UCSD-AML1 (cell line): ENCODE measurements around the gene LRPPRC.

Source experiments
- DNase-seq: peaks from one replicate; lab custom pipeline; 2025; ENCODE audit not compliant: unreplicated experiment; lab: John Stamatoyannopoulos, UW

The LRPPRC gene

DNA sequence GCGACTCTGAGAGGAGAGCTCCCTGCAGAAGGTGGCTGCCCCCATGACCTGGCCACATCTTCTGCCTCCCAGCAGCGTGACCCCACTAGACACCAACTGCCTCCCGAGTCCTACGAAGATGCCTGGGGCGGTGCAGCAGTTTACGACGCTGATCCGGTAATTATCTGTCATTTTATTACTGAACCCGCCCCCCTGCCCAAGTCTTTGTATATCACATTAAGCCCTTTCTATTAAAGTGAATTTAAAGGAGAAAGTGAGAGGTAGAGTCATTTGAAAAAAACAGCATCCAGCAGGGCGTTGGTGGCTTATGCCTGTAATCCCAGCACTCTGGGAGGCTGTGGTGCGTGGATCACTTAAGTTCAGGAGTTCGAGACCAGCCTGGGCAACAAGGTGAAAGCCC, 123.6 kb downstream of the LRPPRC start:
- no peak for DNase-seq

GRCh38 chr2:43855292-43855691, 140.5 kb downstream of the LRPPRC start:
- no peak for DNase-seq

- no peak for DNase-seq
These were observed 141.1 kb downstream of the LRPPRC start for GRCh38 chr2:43854671-43855070.

DNA sequence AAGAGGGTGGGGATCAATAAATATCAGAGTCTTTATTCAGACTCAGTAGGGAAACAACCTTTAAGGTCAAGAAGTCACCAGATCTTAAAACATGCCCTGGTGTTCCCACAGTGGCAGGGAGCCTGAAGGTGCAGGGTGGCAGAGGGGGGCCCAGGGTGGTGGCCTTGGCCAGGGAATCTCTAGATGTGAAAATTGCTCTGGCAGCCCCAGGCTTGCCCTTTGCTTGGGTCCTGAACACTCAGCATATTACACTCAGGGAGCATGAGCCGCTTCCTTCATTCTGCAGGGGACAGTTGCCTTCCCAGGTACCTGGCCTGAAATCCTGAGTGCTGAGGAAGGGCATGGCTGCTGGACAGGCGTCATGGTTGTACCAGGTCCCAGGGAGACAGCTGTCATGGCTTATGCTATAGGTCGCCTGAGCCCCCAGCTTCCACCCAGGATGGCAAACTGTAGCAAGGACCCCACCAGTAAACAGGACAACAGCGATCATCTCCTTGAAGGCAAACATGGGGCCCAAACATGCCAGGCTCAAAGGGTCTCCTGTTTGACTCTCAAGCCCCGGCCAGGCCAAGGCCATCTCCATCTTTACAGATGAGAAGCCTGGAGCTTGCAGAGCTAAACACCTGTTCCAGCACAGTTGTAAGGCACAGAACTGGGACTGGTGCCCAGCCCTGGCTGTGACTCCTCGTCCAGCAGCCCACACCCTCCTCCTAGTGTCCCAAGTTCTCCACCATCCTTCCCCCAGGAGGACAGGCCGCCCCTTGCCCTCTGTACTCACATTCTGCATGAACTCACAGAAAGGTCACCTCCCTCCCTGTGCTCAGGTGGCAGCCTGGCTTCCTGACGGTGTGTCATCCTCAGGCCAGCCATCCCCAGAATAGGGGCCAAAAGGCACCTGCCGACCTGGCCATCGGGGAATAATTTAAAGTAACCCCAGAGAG, 142.4 kb downstream of the LRPPRC start:
- DNase-seq = no peak

GRCh38 chr2:43852196-43852730, 143.5 kb downstream of the LRPPRC start:
- no peak for DNase-seq

- DNase-seq = no peak
These were observed 144.5 kb downstream of the LRPPRC start for GRCh38 chr2:43851011-43851980.

DNA sequence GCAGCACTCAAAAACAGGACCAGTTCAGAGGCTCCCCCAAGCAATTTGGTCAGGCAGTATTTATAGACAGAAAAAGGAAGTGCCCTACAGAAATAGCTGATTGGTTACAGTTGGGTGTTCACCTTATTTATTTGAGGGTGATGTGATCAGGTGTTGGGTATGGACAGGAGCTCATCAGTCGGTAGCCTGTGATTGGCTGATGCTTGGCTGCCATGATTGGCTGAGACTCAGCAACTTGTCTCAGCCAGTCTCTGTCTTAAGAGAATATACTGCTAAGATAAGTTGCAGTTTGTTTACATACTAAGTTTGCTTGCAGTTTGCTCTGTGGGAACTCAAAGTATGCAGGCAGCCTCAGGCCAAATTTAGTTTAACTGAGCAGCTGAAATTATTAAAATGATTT, 147.6 kb downstream of the LRPPRC start:
- DNase-seq = no peak

DNA sequence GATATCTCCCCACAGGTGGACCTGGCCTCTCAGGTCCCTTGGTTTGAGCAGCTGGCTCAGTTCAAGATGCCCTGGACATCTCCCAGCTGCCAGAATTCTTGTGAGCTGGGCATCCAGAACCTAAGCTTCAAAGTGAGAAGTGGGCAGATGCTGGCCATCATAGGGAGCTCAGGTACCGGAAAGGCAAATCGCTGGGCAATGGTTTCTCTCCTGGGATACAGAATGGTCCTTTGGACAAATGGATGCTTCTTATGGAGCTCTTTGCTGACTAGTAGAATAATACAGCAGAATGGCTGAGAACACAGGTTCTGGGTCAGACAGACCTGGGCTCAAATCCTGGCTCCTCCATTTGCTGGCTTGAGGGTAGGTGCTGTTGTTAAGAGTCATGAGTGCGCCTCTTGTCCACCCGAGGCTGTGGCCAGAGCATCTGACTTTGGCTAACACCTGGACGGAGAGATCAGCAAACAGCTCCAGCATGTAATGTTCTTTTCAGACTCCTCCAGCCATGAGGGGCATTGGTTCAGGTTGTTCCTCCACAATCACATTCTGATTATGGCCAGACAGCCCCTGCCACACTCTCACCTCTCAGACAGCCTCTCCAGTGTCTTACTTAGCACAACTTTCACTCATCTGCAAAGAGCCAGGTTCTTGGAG, 149.5 kb downstream of the LRPPRC start:
- DNase-seq = no peak

DNA sequence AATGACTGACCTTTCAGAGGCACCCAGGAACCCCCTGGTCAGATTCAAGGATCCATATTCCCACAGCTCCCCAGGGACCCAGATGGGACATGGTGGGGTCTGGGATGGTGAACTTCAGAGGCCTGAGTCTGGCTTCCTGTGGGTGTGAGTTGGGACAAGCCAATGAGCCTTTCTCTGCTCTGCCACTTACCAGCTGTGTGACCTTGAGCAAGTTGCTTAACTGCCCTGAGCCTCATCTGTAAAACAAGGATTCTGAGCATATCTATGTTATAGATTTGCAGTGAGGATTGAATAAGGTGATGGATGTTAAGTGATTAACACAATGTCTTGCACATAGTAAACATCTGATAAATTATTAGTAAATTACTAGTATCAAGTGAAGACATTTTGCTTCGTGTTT, 150.6 kb downstream of the LRPPRC start:
- no peak for DNase-seq

DNA sequence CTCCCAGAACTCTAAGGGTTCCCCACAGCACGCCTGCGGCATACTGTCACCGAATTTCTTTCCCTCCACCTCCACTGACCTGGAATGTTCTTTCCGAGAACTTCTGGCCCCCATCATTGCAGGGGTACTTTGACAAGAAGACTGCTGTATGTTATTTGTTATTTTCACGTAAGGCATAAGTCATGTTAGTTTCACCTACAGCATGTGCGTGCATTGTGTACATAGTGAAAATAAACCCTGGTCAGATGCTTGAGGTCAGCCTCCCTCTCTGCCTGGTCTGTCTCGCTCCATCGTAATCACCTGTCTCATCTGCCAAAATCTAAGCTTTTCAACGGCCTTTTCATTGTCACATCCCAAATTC, 152.9 kb downstream of the LRPPRC start:
- DNase-seq = no peak

- DNase-seq = no peak
These were observed 153.6 kb downstream of the LRPPRC start for GRCh38 chr2:43841949-43842865.

- no peak for DNase-seq
These were observed 154.8 kb downstream of the LRPPRC start for GRCh38 chr2:43840965-43841364.

DNA sequence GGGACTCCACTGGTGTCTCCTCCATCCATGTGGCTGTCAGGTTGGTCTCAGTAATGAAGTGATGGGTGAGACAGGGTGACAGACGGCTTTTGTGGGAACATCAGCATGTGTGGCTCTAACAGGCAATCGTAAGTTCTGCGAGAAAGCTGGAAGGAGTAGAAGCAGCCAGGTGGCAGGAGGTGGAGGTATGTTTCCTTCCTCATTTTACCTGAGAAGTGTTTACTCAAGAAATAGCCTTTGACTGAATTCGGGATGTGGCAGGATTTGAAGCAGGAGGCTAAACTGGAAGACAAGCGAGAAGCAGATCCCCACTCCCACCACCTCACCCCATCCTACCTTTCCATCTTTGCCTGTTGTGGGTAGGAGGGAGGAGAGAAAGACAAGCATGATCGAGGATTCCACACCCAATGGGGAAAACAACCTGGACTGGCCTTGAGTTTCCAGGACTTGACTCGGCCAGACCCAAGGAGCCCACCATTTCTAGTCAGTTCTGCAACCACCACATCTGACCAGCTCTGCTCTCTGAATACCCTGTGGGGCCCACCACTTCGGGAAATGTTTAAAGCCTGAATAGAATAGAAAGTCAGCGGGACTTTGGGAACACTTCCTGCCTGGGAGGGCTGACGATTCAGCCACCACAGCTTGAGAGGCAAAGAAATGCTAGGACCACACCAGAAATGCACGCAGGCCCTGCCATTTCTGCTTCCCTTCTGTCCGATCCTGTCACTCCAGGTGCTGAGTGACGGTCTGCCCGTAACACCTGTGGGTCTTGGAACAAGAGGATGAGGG, 155.8 kb downstream of the LRPPRC start:
- DNase-seq = no peak

GRCh38 chr2:43838560-43839267, 157.1 kb downstream of the LRPPRC start, which contains the start of the genes ABCG5 and ABCG8:
Gene ABCG5 (minus strand): TSS chr2:43838839. CDS start chr2:43838679, 160 bp downstream.
Gene ABCG8 (plus strand): TSS chr2:43838971. CDS start chr2:43839054, 83 bp downstream.
- DNase-seq = no peak

GRCh38 chr2:43837831-43838559, 157.8 kb downstream of the LRPPRC start:
- no peak for DNase-seq

DNA sequence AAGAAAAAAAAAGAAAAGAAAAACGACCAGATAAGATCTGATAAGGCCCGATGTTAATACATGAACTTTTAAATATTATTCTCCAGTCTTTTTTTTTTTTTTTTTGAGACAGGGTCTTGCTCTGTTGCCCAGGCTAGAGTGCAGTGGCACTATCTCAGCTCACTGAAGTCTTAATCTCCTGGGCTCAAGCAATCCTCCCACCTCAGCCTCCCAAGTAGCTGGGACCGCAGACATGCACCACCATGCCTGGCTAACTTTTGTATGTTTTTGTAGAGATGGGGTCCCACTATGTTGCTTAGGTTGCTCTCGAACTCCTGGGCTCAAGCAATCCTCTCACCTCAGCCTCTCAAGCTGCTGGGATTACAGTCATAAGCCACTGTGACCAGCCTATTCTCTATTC, 158.8 kb downstream of the LRPPRC start:
- no peak for DNase-seq
